Caco-2 (cell line): ENCODE measurements around the gene DLGAP3. TPM values are rescaled to one million over a fixed set of nuclear protein-coding genes. Genes with fewer than 3 reads are reported as not detected.
A peak's percentile ranks its signal among the peaks of the same experiment; 100 is the strongest.

Experiments
- BruUV-seq: library from RNA; stranded (reverse); fragments of 400-500 nt; replicated peaks from 2 replicates; lab custom pipeline; 2021; lab: Mats Ljungman, UMichigan
- CTCF ChIA-PET: fragments of 300-600 bp; sonication (Branson Sonifier 250); formaldehyde crosslinking; loops from one replicate; lab custom pipeline; 2022; ENCODE audit warnings: antibody characterized with exemption; lab: Charles Lee
- POLR2A ChIA-PET: fragments of 300-600 bp; sonication (Branson Sonifier 250); formaldehyde crosslinking; loops from one replicate; lab custom pipeline; 2022; ENCODE audit warnings: antibody characterized with exemption; lab: Charles Lee
- DNase-seq, 2 experiments: peaks; one replicate each; pipeline versions ENCODE4 v3.0.0 to v3.0.0-alpha.2; 2020 to 2022
- H3K27me3 ChIP-seq: replicated peaks from 2 replicates; pipeline ENCODE4 v1.6.0; 2011; ENCODE audit warnings: low read length; ENCODE audit not compliant: control insufficient read depth, insufficient read depth
- H3K36me3 ChIP-seq: 2 replicates; pipeline ENCODE4 v1.5.1; 2011; ENCODE audit warnings: low read length; ENCODE audit not compliant: control insufficient read depth, insufficient read depth
- H3K4me1 ChIP-seq: fragments of 250-450 bp; sonication (Bioruptor Pico); 2 replicates; pipeline ENCODE4 v1.5.1; 2020; ENCODE audit warnings: mild to moderate bottlenecking
- H3K4me3 ChIP-seq: 2 replicates; pipeline ENCODE4 v1.5.1; 2011; ENCODE audit warnings: low read depth, mild to moderate bottlenecking, control low read depth, low read length
- H3K9me3 ChIP-seq: fragments of 250-450 bp; sonication (Bioruptor Pico); 2 replicates; pipeline ENCODE4 v1.5.1; 2020; ENCODE audit warnings: mild to moderate bottlenecking, moderate library complexity
- H3K27ac Mint-ChIP-seq: one replicate; pipeline ENCODE4 v1.8.0; 2022; ENCODE audit warnings: mixed read lengths; ENCODE audit not compliant: unreplicated experiment
- H3K27me3 Mint-ChIP-seq: one replicate; pipeline ENCODE4 v1.8.0; 2022; ENCODE audit warnings: mixed read lengths; ENCODE audit not compliant: insufficient read depth, unreplicated experiment
- H3K36me3 Mint-ChIP-seq: one replicate; pipeline ENCODE4 v1.8.0; 2022; ENCODE audit warnings: mild to moderate bottlenecking, mixed read lengths; ENCODE audit not compliant: insufficient read depth, unreplicated experiment
- H3K4me1 Mint-ChIP-seq: one replicate; pipeline ENCODE4 v1.8.0; 2022; ENCODE audit warnings: low read depth, mixed read lengths; ENCODE audit not compliant: unreplicated experiment
- H3K4me3 Mint-ChIP-seq: one replicate; pipeline ENCODE4 v1.8.0; 2022; ENCODE audit warnings: mild to moderate bottlenecking, moderate library complexity, mixed read lengths; ENCODE audit not compliant: unreplicated experiment
- H3K9me3 Mint-ChIP-seq: one replicate; pipeline ENCODE4 v1.8.0; 2022; ENCODE audit warnings: mixed read lengths; ENCODE audit not compliant: unreplicated experiment
- CTCF ChIP-seq, 2 experiments: fragments of 200-600 bp in 1 of 2; IDR thresholded peaks; 1 replicate in 1 of 2; 2 replicates in 1 of 2; pipeline versions ENCODE4 v1.5.1 to v1.8.0; 2011 to 2022; ENCODE audit warnings: antibody characterized with exemption in 1 of 2, control low read depth in 1 of 2, inconsistent platforms in 1 of 2, low read depth in 1 of 2, low read length in 1 of 2, mild to moderate bottlenecking in 1 of 2, moderate library complexity in 1 of 2; ENCODE audit not compliant: insufficient read depth in 1 of 2, severe bottlenecking in 1 of 2, unreplicated experiment in 1 of 2
- intact Hi-C: fragments of 100-400 bp; cut with micrococcal nuclease; formaldehyde crosslinking; loops from one replicate; pipeline ENCODE4 v1.10.0; 2022; ENCODE audit not compliant: unreplicated experiment
- total RNA-seq: library from RNA; stranded (reverse); gene quantifications from 2 replicates; pipeline ENCODE4 v1.2.3, GENCODE V29; 2022

DLGAP3 gene
- total RNA-seq, 1 experiment from 2014 or later: 0.16 TPM

GRCh38 chr1:34925730-34926129 lies 3.7 kb downstream of the DLGAP3 start:
- DNase-seq: no peak
- ChIA-PET POLR2A (no interaction called here), CTCF (no interaction called here)
- Histone ChIP-seq H3K4me1 (0 out of 2 replicates have a peak, but pooled peaks cover 3% of the 10 kb centered on the region), H3K4me3 (no peak overlapping the region), H3K27me3 (peaks cover 2% of the 10 kb centered on the region; the same call in 1 of the 2 replicates), H3K9me3 (no peaks in the 10 kb centered on the region), H3K36me3 (no peaks in the 10 kb centered on the region)
- Mint-ChIP-seq H3K4me3 (no peak overlapping the region), H3K27ac (no peak overlapping the region), H3K36me3 (no peaks in the 10 kb centered on the region), H3K9me3 (no peaks in the 10 kb centered on the region), H3K4me1 (no peaks in the 10 kb centered on the region), H3K27me3 (peaks cover 11% of the 10 kb centered on the region)
- BruUV-seq: no TSS peak
- intact Hi-C loops: no loop called here
- no peak for TF ChIP-seq CTCF (IDR thresholded peaks at IDR 0.05; ENCODE audit: insufficient read depth in 1 of 2, low read depth in 1 of 2, low read length in 1 of 2, severe bottlenecking in 1 of 2, unreplicated experiment in 1 of 2)

GRCh38 chr1:34924759-34925555 lies 4.5 kb downstream of the DLGAP3 start:
- no peaks in the 10 kb centered on the region for H3K4me1 Mint-ChIP-seq
- CTCF ChIA-PET: no interaction called here
- H3K36me3 Mint-ChIP-seq: no peaks in the 10 kb centered on the region
- H3K4me3 Mint-ChIP-seq: no peak overlapping the region
- peaks cover 14% of the 10 kb centered on the region for H3K27me3 Mint-ChIP-seq
- 0 out of 2 replicates have a peak, but pooled peaks cover 1% of the 10 kb centered on the region for H3K4me1 ChIP-seq
- no peaks in the 10 kb centered on the region for H3K36me3 ChIP-seq
- BruUV-seq: no TSS peak
- H3K27me3 ChIP-seq: peaks cover 2% of the 10 kb centered on the region; the same call in 1 of the 2 replicates
- H3K27ac Mint-ChIP-seq: no peak overlapping the region
- no peaks in the 10 kb centered on the region for H3K9me3 ChIP-seq
- peak; percentile 52 to 78 for DNase-seq
- TF ChIP-seq CTCF (IDR thresholded peaks at IDR 0.05; ENCODE audit: insufficient read depth in 1 of 2, low read depth in 1 of 2, low read length in 1 of 2, severe bottlenecking in 1 of 2, unreplicated experiment in 1 of 2): no peak
- H3K9me3 Mint-ChIP-seq: no peaks in the 10 kb centered on the region
- intact Hi-C loops: no loop called here
- H3K4me3 ChIP-seq: no peak overlapping the region
- POLR2A ChIA-PET: no interaction called here

- Histone ChIP-seq H3K9me3 (no peaks in the 10 kb centered on the region), H3K4me3 (no peak overlapping the region), H3K4me1 (no peaks in the 10 kb centered on the region), H3K27me3 (no peaks in the 10 kb centered on the region), H3K36me3 (no peaks in the 10 kb centered on the region)
- no peaks in the 10 kb centered on the region for H3K36me3 Mint-ChIP-seq
- H3K4me1 Mint-ChIP-seq: no peaks in the 10 kb centered on the region
- CTCF ChIA-PET: no interaction called here
- no peaks in the 10 kb centered on the region for H3K9me3 Mint-ChIP-seq
- intact Hi-C loops: no loop called here
- POLR2A ChIA-PET: no interaction called here
- no peak for TF ChIP-seq CTCF (IDR thresholded peaks at IDR 0.05; ENCODE audit: insufficient read depth in 1 of 2, low read depth in 1 of 2, low read length in 1 of 2, severe bottlenecking in 1 of 2, unreplicated experiment in 1 of 2)
- H3K27me3 Mint-ChIP-seq: peaks cover 10% of the 10 kb centered on the region
- H3K4me3 Mint-ChIP-seq: no peak overlapping the region
- BruUV-seq: no TSS peak
- no peak for DNase-seq
- H3K27ac Mint-ChIP-seq: no peak overlapping the region
Measured at GRCh38 chr1:34923490-34923889, 6.0 kb downstream of the DLGAP3 start.
